GM10847 (cell line): ENCODE results near the gene MAP2K5.

Experiments
- POLR2A ChIP-seq: IDR thresholded peaks from 2 replicates; pipeline ENCODE4 v1.6.1; 2011; ENCODE audit not compliant: insufficient read length; ENCODE audit errors: extremely low read depth

Gene MAP2K5

DNA sequence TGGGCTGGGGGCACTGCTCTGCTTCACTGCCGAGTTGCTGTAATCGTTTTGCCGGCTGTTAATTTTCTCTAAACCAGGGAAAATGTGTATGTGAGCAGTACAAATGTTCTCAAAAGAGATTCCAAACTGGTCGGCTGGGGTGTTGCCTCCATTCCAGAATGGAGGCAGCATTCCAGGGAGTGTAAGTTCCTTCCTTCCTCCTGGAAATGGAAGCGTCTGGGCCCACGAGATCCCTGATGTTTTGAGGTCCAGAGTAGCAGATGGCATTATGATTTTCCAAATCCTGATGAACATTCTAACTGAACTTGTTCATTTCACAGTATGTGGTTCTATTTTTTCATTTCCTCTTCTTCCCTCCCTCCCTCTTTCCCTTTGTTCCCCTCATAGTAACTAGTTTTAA, 218.4 kb downstream of the MAP2K5 start:
- TF ChIP-seq POLR2A = no peak

DNA sequence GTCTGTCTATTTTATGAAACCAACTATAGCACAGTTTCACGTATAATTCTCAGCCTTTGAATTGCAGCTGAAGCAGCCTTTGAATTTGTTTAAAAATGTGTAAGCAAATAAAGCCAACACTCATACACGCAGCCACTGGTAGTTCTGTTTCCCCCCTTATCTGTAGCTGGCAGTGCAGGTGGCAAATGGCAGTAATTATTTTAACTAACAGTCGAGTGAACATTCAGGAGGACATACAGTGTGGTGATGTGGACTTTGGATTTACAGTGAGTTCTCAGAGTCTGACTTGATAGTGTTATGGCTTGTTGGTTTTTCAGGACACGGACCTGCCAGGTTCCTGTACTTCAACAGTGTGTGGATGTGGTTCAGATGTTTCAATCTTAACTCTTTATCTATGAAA, 218.8 kb downstream of the MAP2K5 start:
- TF ChIP-seq POLR2A = no peak

DNA sequence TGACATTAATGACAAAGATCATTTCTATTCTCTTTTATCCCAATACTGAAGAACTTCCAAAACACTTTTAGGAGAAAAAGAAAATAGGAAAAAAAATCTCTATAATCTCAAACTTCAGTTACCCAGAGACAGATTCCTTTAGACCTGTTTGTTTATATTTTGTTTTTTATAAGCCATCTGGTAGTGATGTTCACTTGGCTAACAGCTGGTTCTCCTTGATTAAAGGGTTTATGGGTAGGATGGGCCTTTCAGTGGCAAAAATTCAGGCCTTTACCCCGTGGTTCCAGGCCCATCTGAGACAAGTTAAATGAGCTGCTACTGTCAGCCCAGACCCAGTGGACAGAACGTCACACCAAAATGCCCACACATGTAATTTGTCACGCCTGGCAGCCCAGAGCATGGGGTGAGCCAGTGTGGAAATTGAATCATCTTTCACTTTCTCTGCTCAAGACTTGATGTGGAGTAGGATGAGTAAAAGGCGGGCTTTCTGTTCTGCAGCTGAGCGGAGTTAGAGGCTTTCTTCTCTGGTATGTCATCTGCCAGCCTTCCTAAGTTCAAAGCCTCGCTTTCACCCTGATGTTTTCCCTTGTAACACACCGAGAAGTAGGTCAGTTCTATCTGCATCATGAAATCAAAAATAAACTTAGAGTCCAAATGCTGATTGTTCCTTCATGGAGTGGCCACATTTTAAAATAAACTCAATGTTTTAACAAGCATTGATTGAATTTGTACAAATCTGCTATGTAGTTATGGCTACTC, 220.3 kb downstream of the MAP2K5 start:
- TF ChIP-seq POLR2A = no peak

DNA sequence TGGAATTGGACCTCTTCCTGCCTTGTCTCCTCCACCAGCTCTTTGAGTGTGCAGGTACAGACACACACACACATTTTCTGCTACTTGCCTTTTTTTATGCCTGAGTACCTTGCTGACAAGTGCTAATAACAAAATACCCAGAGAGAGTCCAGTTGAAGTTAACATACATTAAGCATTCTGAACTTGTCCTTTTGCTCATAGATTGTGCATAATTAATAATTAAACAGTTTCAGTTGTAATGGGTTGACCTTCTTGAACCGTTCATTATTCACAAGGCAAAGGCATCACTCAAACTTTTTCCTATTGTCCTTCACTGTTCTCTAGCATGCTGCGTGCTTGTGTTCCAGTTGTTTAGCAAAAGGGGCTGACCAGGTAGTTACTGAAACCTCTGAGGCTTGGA, 223.2 kb downstream of the MAP2K5 start:
- TF ChIP-seq POLR2A = no peak

DNA sequence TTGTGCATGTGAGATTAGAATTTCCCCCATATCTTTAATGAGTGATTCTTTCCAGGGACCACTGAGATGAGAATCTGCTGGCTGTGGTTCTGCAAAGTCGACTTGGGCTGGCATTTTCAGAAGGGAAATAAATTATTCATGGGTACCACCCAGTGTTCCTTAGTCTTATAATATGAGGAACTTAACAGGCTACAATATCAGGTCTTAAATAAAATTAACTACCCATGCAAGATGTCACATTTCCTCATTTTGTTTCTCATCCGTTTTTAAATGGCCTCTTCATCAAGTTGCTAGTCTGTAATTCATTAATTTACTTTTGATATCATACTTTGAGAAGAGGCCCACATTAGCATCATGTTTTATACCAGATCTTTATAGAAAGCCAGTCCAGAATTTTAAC, 224.5 kb downstream of the MAP2K5 start:
- TF ChIP-seq POLR2A = no peak

DNA sequence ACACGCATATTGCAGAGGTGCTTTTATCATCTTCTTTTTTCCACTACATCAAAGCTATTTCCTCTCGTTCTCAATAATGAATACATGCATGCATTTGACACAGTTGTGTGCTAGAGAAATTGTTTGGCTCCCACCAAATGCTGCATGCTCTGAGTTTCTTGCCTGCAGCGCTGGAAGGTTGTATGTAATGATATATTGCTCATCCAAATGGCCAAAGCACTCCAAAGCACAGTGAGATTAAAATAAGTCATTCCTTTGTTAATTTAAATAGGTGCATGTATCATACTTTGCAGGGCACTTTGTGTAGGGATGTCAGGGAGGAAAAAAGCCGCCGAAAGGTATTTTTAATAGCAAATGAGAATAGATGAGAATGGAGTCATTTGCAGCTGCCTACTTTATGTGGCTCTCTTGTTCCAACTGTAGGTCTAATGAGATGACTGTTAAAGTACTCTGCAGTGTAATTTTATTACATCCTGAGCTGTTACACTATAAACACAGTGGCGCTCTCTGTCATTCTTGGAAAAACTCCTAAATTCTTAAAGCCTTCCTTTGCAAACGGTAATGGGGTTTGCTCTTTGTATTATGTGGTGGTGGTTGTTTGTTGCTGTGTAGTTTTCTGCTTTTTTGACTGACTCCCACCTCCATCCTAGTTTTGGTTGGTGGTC, 225.9 kb downstream of the MAP2K5 start:
- no peak for TF ChIP-seq POLR2A

DNA sequence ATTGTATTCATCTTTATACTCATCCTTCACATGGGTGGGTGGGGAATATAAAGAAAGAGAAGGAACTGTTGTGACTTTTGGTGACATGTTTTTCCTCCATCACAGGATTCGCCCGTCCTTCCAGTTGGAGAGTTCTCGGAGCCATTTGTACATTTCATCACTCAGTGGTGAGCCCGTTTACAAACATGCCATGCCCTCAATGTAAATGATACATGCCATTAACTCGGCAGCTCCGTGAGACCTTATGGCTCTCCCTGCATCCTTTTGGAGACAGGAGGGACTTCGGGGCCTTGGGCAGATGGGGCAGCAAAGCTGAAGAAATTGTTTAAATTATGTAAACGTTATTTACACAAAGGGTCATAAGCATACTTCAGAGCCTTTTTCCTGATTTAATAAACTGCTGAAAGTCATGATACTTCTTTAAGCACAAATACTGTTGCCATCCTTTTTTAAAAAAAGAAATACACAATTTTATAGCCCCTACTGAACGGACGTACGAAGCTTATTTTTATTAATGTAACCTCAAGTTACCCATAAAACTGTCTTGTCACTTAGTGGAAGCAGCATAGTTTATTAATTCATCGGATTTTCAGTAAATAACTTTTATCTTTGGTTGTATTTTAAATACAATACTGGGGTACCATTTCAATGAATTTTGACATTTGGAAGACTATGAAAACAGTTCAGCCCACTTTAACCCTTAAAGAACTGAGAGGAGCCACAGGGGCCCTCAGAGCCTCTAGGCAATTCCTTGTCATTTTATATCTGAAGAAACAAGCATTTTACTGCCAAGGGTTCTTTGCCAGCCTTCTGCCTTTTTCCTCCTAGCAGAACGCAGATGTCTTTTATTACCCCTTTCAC, 227.2 kb downstream of the MAP2K5 start:
- TF ChIP-seq POLR2A = no peak

DNA sequence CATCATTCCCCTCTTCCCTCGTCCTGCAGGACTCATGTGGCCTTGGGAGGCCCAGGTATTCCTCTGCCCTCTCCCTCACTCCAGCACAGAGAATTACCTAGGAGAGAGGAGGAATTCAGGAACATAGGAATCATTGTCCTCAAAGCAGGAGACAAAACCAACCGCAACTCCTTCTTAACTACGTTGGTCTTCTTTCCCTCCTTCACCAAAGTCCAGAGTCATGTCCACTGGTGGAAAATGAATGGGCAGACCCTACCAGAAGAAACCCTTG, 227.8 kb downstream of the MAP2K5 start:
- no peak for TF ChIP-seq POLR2A

DNA sequence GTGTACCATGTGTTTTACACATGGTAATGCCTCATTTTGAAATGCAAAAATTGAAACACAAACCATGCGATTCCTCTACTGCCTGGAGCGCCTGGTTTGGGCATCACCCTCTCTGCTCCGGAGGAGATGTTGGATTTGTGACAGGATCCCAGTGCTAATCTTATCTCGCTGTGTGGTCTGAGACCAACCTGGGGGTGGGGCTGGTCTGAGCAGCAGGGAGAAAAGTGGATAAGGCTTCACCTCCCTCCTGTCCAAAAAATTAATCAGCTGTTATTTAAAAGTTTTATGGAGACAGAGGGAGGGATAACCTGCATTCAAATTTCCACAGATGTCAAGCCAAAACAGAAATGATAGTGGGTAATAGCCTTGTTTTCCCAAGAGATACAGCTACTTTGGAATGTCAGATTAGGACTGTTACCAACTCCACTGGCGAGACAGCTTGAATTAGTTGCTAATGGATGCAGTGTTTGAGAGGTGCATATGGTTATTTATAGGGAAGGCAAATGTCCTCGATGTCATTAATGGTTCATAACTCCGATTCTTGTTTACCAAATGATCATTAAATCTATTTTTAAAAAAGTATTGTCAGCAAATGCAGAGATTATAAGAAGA, 228.8 kb downstream of the MAP2K5 start:
- no peak for TF ChIP-seq POLR2A

DNA sequence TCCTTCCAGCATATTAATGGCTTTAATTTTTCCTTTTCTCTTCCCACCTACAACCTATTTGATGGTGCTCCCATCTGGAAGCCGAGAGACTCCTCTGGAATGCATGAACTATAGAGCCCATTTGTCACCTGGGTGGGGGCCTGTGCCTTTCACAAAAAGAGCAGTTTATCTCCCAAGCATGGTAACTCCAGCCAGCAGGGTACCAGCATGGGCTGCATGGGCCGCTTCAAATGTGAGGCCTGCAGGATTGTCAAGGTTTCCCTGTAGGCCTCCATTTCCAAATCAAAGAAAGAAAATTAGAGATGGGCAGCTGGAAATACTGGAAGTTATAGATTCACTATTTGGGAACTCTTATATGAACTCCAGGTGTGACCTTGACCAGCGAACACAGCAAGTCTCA, 232.1 kb downstream of the MAP2K5 start:
- no peak for TF ChIP-seq POLR2A

DNA sequence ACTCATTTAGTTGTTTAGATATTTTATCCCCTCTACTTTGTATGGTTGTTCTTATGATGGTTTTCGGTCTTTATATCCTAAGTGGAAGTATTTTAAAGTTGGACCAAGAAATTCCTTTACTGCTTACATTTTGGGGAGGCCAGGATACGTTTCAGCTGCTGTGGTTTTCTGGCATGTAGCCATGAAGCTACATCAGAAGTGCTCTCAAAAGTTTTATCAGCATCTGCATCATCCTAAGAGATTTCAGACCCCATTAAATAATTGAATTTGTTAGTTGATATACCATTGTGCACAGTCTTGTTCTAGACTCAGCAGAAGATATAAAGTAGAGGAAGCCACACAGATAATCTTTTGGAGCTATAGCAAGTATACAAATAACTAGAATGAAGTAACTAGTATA, 232.7 kb downstream of the MAP2K5 start:
- TF ChIP-seq POLR2A = no peak

DNA sequence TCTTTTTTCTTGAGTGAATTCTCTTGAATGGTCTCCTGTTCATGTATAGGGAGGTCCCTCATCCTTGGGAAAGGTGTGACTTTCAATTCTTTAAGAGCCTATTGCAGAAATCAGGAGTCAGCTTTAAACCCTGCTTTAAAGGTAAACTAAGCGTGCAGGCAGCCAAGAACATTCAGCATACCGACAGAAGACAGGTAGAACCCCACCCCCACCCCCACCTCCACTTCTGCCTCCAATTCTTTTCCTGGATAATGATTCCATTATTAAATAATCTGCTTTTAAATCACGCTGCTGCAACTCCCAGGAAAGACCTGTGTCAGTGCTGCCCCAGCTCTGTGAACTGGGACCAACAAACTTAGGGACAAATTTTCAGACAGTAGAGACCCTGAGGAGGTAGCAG, 233.5 kb downstream of the MAP2K5 start:
- TF ChIP-seq POLR2A = no peak

DNA sequence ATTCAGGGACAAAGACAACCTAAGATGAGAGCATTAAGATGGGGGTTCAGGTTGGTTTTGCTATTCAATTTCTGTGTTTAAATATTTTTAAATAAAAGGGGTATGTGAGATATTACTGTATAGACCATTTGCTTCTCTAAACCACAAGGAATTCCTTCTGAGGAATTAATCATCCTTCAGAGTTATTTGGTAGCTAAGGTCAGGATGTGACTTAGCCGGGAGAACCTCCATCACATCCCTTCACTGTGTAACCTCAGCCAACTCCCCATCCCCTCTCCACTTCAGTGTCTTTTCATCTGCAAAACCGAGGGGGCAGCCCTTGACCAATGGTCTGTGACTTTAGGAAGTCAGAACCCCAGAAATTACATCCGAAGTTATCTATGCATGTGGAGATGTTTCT, 234.1 kb downstream of the MAP2K5 start:
- TF ChIP-seq POLR2A = no peak

DNA sequence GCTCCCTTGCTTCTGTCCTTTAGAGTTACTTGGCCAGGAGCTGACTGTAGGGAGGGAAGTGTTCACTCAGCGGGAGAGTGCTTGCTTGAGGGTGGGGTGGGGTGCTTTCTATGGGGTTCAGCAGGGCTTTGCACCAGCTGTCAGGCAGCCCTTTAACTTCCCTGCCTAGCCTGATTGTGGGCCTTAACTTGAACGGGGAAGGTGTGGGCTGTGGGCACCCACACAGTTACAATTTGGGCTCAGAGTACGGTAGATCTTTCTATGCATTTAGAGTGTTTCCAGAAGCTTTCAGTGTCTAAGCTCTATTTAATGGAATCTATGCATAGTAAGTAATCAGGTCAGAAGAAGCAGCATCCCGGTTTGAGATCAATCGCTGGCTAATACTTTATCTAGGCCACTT, 234.6 kb downstream of the MAP2K5 start:
- no peak for TF ChIP-seq POLR2A

DNA sequence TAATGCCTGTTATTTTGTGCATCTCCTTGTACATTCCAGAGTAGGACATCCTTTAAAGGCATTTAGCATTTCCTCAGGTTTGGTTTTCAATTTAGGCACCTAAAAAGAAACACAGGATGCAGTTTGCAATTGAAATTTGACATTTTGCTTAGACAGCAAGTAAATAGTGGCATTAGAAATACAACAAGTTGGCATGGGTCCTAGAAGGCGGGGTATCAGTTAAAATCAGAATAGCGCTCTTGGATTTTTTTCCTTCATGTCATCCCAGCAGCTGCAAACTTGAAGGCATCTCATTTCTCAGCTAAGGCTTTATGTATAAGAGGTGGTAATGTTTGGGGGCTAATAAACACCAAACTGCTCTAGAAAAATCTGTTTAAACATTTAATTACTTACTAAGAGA, 235.3 kb downstream of the MAP2K5 start:
- no peak for TF ChIP-seq POLR2A
